Caco-2 (cell line): ENCODE measurements around the gene RBKS. TPM values are rescaled to one million over a fixed set of nuclear protein-coding genes. Genes with fewer than 3 reads are reported as not detected.

Source experiments
- BruUV-seq: library from RNA; stranded (reverse); fragments of 400-500 nt; replicated peaks from 2 replicates; lab custom pipeline; 2021; lab: Mats Ljungman, UMichigan
- CTCF ChIA-PET: fragments of 300-600 bp; sonication (Branson Sonifier 250); formaldehyde crosslinking; loops from one replicate; lab custom pipeline; 2022; ENCODE audit warnings: antibody characterized with exemption; lab: Charles Lee
- POLR2A ChIA-PET: fragments of 300-600 bp; sonication (Branson Sonifier 250); formaldehyde crosslinking; loops from one replicate; lab custom pipeline; 2022; ENCODE audit warnings: antibody characterized with exemption; lab: Charles Lee
- DNase-seq, 2 experiments: peaks; one replicate each; pipeline versions ENCODE4 v3.0.0 to v3.0.0-alpha.2; 2020 to 2022
- H3K27me3 ChIP-seq: replicated peaks from 2 replicates; pipeline ENCODE4 v1.6.0; 2011; ENCODE audit warnings: low read length; ENCODE audit not compliant: control insufficient read depth, insufficient read depth
- H3K36me3 ChIP-seq: 2 replicates; pipeline ENCODE4 v1.5.1; 2011; ENCODE audit warnings: low read length; ENCODE audit not compliant: control insufficient read depth, insufficient read depth
- H3K4me1 ChIP-seq: fragments of 250-450 bp; sonication (Bioruptor Pico); 2 replicates; pipeline ENCODE4 v1.5.1; 2020; ENCODE audit warnings: mild to moderate bottlenecking
- H3K4me3 ChIP-seq: 2 replicates; pipeline ENCODE4 v1.5.1; 2011; ENCODE audit warnings: low read depth, mild to moderate bottlenecking, control low read depth, low read length
- H3K9me3 ChIP-seq: fragments of 250-450 bp; sonication (Bioruptor Pico); 2 replicates; pipeline ENCODE4 v1.5.1; 2020; ENCODE audit warnings: mild to moderate bottlenecking, moderate library complexity
- H3K27ac Mint-ChIP-seq: one replicate; pipeline ENCODE4 v1.8.0; 2022; ENCODE audit warnings: mixed read lengths; ENCODE audit not compliant: unreplicated experiment
- H3K27me3 Mint-ChIP-seq: one replicate; pipeline ENCODE4 v1.8.0; 2022; ENCODE audit warnings: mixed read lengths; ENCODE audit not compliant: insufficient read depth, unreplicated experiment
- H3K36me3 Mint-ChIP-seq: one replicate; pipeline ENCODE4 v1.8.0; 2022; ENCODE audit warnings: mild to moderate bottlenecking, mixed read lengths; ENCODE audit not compliant: insufficient read depth, unreplicated experiment
- H3K4me1 Mint-ChIP-seq: one replicate; pipeline ENCODE4 v1.8.0; 2022; ENCODE audit warnings: low read depth, mixed read lengths; ENCODE audit not compliant: unreplicated experiment
- H3K4me3 Mint-ChIP-seq: one replicate; pipeline ENCODE4 v1.8.0; 2022; ENCODE audit warnings: mild to moderate bottlenecking, moderate library complexity, mixed read lengths; ENCODE audit not compliant: unreplicated experiment
- H3K9me3 Mint-ChIP-seq: one replicate; pipeline ENCODE4 v1.8.0; 2022; ENCODE audit warnings: mixed read lengths; ENCODE audit not compliant: unreplicated experiment
- intact Hi-C: fragments of 100-400 bp; cut with micrococcal nuclease; formaldehyde crosslinking; loops from one replicate; pipeline ENCODE4 v1.10.0; 2022; ENCODE audit not compliant: unreplicated experiment
- total RNA-seq: library from RNA; stranded (reverse); gene quantifications from 2 replicates; pipeline ENCODE4 v1.2.3, GENCODE V29; 2022
- TF ChIP-seq, protein P1 (sequence below), 2 experiments: fragments of 200-600 bp in 1 of 2; IDR thresholded peaks; 1 replicate in 1 of 2; 2 replicates in 1 of 2; pipeline versions ENCODE4 v1.5.1 to v1.8.0; 2011 to 2022; ENCODE audit warnings: antibody characterized with exemption in 1 of 2, control low read depth in 1 of 2, inconsistent platforms in 1 of 2, low read depth in 1 of 2, low read length in 1 of 2, mild to moderate bottlenecking in 1 of 2, moderate library complexity in 1 of 2; ENCODE audit not compliant: insufficient read depth in 1 of 2, severe bottlenecking in 1 of 2, unreplicated experiment in 1 of 2

The RBKS gene
- total RNA-seq, 1 experiment from 2014 or later = 7.4 TPM

DNA sequence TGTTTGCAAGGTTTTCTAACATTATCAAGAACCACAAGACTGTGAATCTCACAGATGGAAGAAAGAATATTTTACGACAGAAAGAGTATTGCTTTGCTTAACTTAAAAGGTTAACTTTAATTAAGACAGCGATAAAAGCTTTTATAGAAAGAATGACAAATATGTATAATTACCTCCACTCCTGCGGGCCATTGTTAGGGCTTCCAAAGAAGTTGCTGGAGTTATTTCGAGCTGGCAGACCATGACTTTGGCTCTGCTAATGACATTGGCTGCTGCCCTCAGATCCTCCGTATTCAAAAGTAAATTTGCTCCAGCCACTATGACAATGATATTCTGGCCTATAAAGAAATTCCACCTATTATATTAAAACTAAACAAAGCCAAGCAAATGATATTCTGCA lies 47.3 kb downstream of the RBKS start:
- DNase-seq = no peak
- no peaks in the 10 kb centered on the region for H3K27me3 ChIP-seq
- Mint-ChIP-seq H3K27me3 (no peaks in the 10 kb centered on the region), H3K4me3 (no peak overlapping the region), H3K4me1 (no peaks in the 10 kb centered on the region), H3K27ac (no peak overlapping the region), H3K9me3 (no peaks in the 10 kb centered on the region), H3K36me3 (no peaks in the 10 kb centered on the region)
- CTCF ChIA-PET = no interaction called here
- TF ChIP-seq, protein P1, sequence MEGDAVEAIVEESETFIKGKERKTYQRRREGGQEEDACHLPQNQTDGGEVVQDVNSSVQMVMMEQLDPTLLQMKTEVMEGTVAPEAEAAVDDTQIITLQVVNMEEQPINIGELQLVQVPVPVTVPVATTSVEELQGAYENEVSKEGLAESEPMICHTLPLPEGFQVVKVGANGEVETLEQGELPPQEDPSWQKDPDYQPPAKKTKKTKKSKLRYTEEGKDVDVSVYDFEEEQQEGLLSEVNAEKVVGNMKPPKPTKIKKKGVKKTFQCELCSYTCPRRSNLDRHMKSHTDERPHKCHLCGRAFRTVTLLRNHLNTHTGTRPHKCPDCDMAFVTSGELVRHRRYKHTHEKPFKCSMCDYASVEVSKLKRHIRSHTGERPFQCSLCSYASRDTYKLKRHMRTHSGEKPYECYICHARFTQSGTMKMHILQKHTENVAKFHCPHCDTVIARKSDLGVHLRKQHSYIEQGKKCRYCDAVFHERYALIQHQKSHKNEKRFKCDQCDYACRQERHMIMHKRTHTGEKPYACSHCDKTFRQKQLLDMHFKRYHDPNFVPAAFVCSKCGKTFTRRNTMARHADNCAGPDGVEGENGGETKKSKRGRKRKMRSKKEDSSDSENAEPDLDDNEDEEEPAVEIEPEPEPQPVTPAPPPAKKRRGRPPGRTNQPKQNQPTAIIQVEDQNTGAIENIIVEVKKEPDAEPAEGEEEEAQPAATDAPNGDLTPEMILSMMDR (IDR thresholded peaks at IDR 0.05; ENCODE audit: insufficient read depth in 1 of 2, low read depth in 1 of 2, low read length in 1 of 2, severe bottlenecking in 1 of 2, unreplicated experiment in 1 of 2) = no peak
- intact Hi-C loops = no loop called here
- no peaks in the 10 kb centered on the region; the same call in 1 of the 2 replicates for H3K36me3 ChIP-seq
- H3K4me3 ChIP-seq = no peak overlapping the region
- H3K4me1 ChIP-seq = no peaks in the 10 kb centered on the region
- POLR2A ChIA-PET = no interaction called here
- no peaks in the 10 kb centered on the region for H3K9me3 ChIP-seq
- BruUV-seq = no TSS peak

GRCh38 chr2:27839022-27839618 lies 51.1 kb downstream of the RBKS start:
- CTCF ChIA-PET = no interaction called here
- Mint-ChIP-seq H3K4me3 (no peak overlapping the region), H3K27ac (no peak overlapping the region), H3K36me3 (no peaks in the 10 kb centered on the region), H3K4me1 (no peaks in the 10 kb centered on the region), H3K27me3 (no peaks in the 10 kb centered on the region), H3K9me3 (no peaks in the 10 kb centered on the region)
- no peaks in the 10 kb centered on the region for H3K9me3 ChIP-seq
- no TSS peak for BruUV-seq
- intact Hi-C loops = no loop called here
- H3K27me3 ChIP-seq = no peaks in the 10 kb centered on the region
- no peaks in the 10 kb centered on the region for H3K4me1 ChIP-seq
- no peak overlapping the region for H3K4me3 ChIP-seq
- POLR2A ChIA-PET = no interaction called here
- TF ChIP-seq, protein P1 (IDR thresholded peaks at IDR 0.05; ENCODE audit: insufficient read depth in 1 of 2, low read depth in 1 of 2, low read length in 1 of 2, severe bottlenecking in 1 of 2, unreplicated experiment in 1 of 2) = no peak
- no peaks in the 10 kb centered on the region; the same call in 1 of the 2 replicates for H3K36me3 ChIP-seq
- DNase-seq = no peak

DNA sequence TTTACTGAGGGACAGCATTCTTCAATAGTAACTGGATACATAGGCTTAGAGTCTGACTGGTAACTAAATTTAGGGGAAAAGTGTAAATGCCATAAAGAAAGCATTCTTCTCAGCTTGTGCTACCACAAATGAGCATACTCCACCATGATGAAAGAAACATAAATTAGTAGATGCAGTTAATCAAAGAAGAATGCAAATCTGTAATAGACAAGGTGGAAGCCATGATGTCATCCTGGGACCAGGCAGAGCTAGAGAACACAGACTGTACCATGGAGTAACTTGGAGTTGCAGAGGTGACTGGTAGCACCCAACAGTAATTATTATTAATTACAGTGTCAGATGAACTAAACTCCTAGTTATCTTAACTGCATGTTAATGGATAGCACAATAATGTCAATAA lies 51.7 kb downstream of the RBKS start:
- Mint-ChIP-seq H3K9me3 (no peaks in the 10 kb centered on the region), H3K27me3 (no peaks in the 10 kb centered on the region), H3K27ac (no peak overlapping the region), H3K36me3 (no peaks in the 10 kb centered on the region), H3K4me3 (no peak overlapping the region), H3K4me1 (no peaks in the 10 kb centered on the region)
- no peaks in the 10 kb centered on the region for H3K9me3 ChIP-seq
- intact Hi-C loops = no loop called here
- no peaks in the 10 kb centered on the region; the same call in 1 of the 2 replicates for H3K36me3 ChIP-seq
- TF ChIP-seq, protein P1 (IDR thresholded peaks at IDR 0.05; ENCODE audit: insufficient read depth in 1 of 2, low read depth in 1 of 2, low read length in 1 of 2, severe bottlenecking in 1 of 2, unreplicated experiment in 1 of 2) = no peak
- no peak for DNase-seq
- CTCF ChIA-PET = no interaction called here
- no peaks in the 10 kb centered on the region for H3K27me3 ChIP-seq
- no peaks in the 10 kb centered on the region for H3K4me1 ChIP-seq
- POLR2A ChIA-PET = no interaction called here
- no TSS peak for BruUV-seq
- H3K4me3 ChIP-seq = no peak overlapping the region
